ENCODE results near the gene EIF3A. TPM values are rescaled to one million over a fixed set of nuclear protein-coding genes. Genes with fewer than 3 reads are reported as not detected.

The EIF3A gene
- total RNA-seq, 4 donors from 2014 or later, result 124 to 149 (median 136) TPM

DNA sequence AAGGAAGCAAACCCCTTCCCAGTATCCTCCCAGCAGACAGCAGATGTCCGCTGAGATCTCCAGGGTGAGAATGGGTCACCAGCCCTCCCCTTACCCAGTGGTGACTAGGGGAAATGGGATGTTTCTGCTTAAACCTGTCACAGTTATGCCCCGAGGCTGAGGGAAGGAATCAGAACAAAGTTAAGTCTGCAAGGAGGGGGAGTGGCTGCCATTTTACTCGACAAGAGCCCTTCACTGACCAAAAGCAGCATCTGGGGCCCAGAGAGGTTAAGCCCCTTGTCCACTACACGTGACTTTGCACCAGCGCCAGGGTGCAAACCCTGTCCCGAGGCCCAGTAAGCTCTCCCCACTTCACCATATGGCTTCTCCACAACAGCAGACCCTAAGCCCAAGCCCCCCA is 55.7 kb downstream of the EIF3A start:
- TF ChIP-seq POLR2AphosphoS5 (IDR thresholded peaks at IDR 0.05) (no peak), POLR2A (IDR thresholded peaks at IDR 0.05) (no peak), EP300 (IDR thresholded peaks at IDR 0.05) (no peak)
- TF ChIP-seq, protein P1, sequence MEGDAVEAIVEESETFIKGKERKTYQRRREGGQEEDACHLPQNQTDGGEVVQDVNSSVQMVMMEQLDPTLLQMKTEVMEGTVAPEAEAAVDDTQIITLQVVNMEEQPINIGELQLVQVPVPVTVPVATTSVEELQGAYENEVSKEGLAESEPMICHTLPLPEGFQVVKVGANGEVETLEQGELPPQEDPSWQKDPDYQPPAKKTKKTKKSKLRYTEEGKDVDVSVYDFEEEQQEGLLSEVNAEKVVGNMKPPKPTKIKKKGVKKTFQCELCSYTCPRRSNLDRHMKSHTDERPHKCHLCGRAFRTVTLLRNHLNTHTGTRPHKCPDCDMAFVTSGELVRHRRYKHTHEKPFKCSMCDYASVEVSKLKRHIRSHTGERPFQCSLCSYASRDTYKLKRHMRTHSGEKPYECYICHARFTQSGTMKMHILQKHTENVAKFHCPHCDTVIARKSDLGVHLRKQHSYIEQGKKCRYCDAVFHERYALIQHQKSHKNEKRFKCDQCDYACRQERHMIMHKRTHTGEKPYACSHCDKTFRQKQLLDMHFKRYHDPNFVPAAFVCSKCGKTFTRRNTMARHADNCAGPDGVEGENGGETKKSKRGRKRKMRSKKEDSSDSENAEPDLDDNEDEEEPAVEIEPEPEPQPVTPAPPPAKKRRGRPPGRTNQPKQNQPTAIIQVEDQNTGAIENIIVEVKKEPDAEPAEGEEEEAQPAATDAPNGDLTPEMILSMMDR (IDR thresholded peaks at IDR 0.05), result no peak
- H3K27ac ChIP-seq, result peak overlapping the region; percentile 40 to 93 (median 85)
- no peak for ATAC-seq
- H3K9me3 ChIP-seq, result no peaks in the 10 kb centered on the region
- no peaks in the 10 kb centered on the region for H3K36me3 ChIP-seq
- H3K4me1 ChIP-seq, result peaks cover 0 to 38% (median 21%) of the 10 kb centered on the region in 3 donors
- no peak overlapping the region for H3K4me3 ChIP-seq
- no peaks in the 10 kb centered on the region for H3K27me3 ChIP-seq
- WGBS, 2 donors (ENCODE audit: low coverage in 1 of 2), result 60 to 61% methylated on average over 1 to 4 of the region's 6 CpGs

- ATAC-seq, result no peak
- no peak for TF ChIP-seq EP300 (IDR thresholded peaks at IDR 0.05)
- TF ChIP-seq, protein P1 (IDR thresholded peaks at IDR 0.05), result no peak
- TF ChIP-seq POLR2A (IDR thresholded peaks at IDR 0.05), result no peak
- no peak for TF ChIP-seq POLR2AphosphoS5 (IDR thresholded peaks at IDR 0.05)
- H3K27ac ChIP-seq, result peak overlapping the region in 1 of 4 donors; percentile 55
- peaks cover 0 to 31% (median 15%) of the 10 kb centered on the region in 3 donors for H3K4me1 ChIP-seq
- H3K27me3 ChIP-seq, result no peaks in the 10 kb centered on the region
- H3K4me3 ChIP-seq, result no peak overlapping the region
- no peaks in the 10 kb centered on the region for H3K36me3 ChIP-seq
- no peaks in the 10 kb centered on the region for H3K9me3 ChIP-seq
- 0 to 42% methylated on average over 1 to 3 of the region's 8 CpGs for WGBS, 2 donors (ENCODE audit: low coverage in 1 of 2)
These were observed 57.1 kb downstream of the EIF3A start for GRCh38 chr10:119023553-119023868.

GRCh38 chr10:119022846-119023552 is 57.6 kb downstream of the EIF3A start:
- H3K36me3 ChIP-seq, result no peaks in the 10 kb centered on the region
- ATAC-seq, result no peak
- peaks cover 0 to 30% (median 15%) of the 10 kb centered on the region in 3 donors for H3K4me1 ChIP-seq
- H3K4me3 ChIP-seq, result no peak overlapping the region
- H3K27ac ChIP-seq, result peak overlapping the region in 1 of 4 donors; percentile 55
- TF ChIP-seq EP300 (IDR thresholded peaks at IDR 0.05) (no peak), POLR2A (IDR thresholded peaks at IDR 0.05) (no peak), POLR2AphosphoS5 (IDR thresholded peaks at IDR 0.05) (peak; percentile 25)
- H3K27me3 ChIP-seq, result no peaks in the 10 kb centered on the region
- 47% methylated on average over 7 of the region's 8 CpGs; no CpG with 5 or more reads in 1 of the 2 donors for WGBS, 2 donors (ENCODE audit: low coverage in 1 of 2)
- no peaks in the 10 kb centered on the region for H3K9me3 ChIP-seq

DNA sequence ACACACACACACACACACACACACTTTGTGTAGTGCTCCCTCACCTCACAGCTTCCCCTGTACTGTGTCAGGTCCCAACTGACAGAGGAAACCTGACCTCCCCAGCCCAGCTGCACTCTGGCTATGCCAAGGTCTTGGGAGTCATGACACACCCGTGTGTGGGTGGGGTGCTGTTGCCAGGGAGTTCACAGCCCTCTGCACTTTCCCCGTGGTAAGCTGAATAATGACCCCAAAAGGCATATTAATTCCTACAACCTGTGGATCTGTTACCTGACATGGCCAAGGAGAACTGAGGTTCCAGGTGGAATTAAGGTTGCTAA is 60.0 kb downstream of the EIF3A start:
- Histone ChIP-seq H3K4me3 (no peak overlapping the region), H3K27me3 (no peaks in the 10 kb centered on the region), H3K4me1 (peaks cover 0 to 13% (median 6%) of the 10 kb centered on the region in 3 donors), H3K9me3 (no peaks in the 10 kb centered on the region), H3K27ac (no peak overlapping the region), H3K36me3 (no peaks in the 10 kb centered on the region)
- 19% methylated on average over 2 of the region's 2 CpGs; no CpG with 5 or more reads in 1 of the 2 donors for WGBS, 2 donors (ENCODE audit: low coverage in 1 of 2)
- no peak for TF ChIP-seq EP300 (IDR thresholded peaks at IDR 0.05)
- no peak for TF ChIP-seq POLR2AphosphoS5 (IDR thresholded peaks at IDR 0.05)
- TF ChIP-seq, protein P1 (IDR thresholded peaks at IDR 0.05), result no peak
- TF ChIP-seq POLR2A (IDR thresholded peaks at IDR 0.05), result no peak
- ATAC-seq, result no peak

GRCh38 chr10:119007211-119007574 is 73.4 kb downstream of the EIF3A start:
- TF ChIP-seq POLR2AphosphoS5 (IDR thresholded peaks at IDR 0.05), result no peak
- no peak for TF ChIP-seq EP300 (IDR thresholded peaks at IDR 0.05)
- TF ChIP-seq, protein P1 (IDR thresholded peaks at IDR 0.05), result no peak
- no peak for TF ChIP-seq POLR2A (IDR thresholded peaks at IDR 0.05)
- Histone ChIP-seq H3K36me3 (no peaks in the 10 kb centered on the region), H3K4me1 (peaks cover 4 to 17% (median 6%) of the 10 kb centered on the region in 3 donors), H3K27ac (peak overlapping the region in 3 of 4 donors; percentile 73 to 80 (median 75)), H3K4me3 (no peak overlapping the region), H3K27me3 (no peaks in the 10 kb centered on the region), H3K9me3 (no peaks in the 10 kb centered on the region)
- no peak for ATAC-seq
- 13 to 22% methylated on average over 4 of the region's 4 CpGs for WGBS, 2 donors (ENCODE audit: low coverage in 1 of 2)
